ENCODE data around the gene SLC10A7. TPM values are rescaled to one million over a fixed set of nuclear protein-coding genes. Genes with fewer than 3 reads are reported as not detected.

The SLC10A7 gene
- total RNA-seq, 2 donors from 2014 or later = 6.0 to 7.5 TPM

DNA sequence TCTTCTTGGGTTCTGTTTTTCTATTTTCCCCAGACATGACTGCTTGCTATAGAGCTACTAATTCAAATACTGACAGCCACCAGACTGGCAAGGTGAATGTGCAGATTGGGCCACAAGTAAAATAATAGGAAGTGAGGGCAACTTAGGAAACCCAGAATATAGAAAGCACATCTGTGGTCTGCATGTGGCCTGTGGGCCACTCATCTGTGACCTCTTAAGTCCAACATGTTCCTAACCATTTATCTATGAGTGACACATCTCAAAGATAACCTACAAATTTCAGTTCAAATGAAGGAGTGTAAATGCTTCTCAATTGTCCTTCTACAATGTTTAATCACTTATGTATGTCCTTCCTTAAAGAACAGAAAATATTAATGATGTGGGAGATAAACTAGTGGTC is 178.5 kb downstream of the SLC10A7 start:
- no peaks in the 10 kb centered on the region for H3K36me3 ChIP-seq (ENCODE audit: control insufficient read depth, insufficient read depth, low read length)
- Mint-ChIP-seq H3K27me3 (ENCODE audit: insufficient read depth) (no peaks in the 10 kb centered on the region), H3K4me1 (peaks cover 4% of the 10 kb centered on the region), H3K36me3 (ENCODE audit: low read depth) (no peaks in the 10 kb centered on the region), H3K4me3 (no peak overlapping the region), H3K9me3 (no peaks in the 10 kb centered on the region), H3K27ac (no peak overlapping the region)
- no peaks in the 10 kb centered on the region for H3K27me3 ChIP-seq (ENCODE audit: control insufficient read depth, insufficient read depth, low read length, poor library complexity, severe bottlenecking)
- H3K9me3 ChIP-seq (ENCODE audit: control insufficient read depth, low read length) = no peaks in the 10 kb centered on the region
- H3K4me1 ChIP-seq (ENCODE audit: control insufficient read depth, insufficient read depth, low read length) = peaks cover 4% of the 10 kb centered on the region
- H3K9ac ChIP-seq (ENCODE audit: extremely low read depth, low read length, poor library complexity, severe bottlenecking) = no peak overlapping the region
- H3K27ac ChIP-seq (ENCODE audit: low read depth, low read length) = no peak overlapping the region
- no peak overlapping the region for H3K4me3 ChIP-seq (ENCODE audit: low read length)
- DNase-seq = no peak
- no peak for TF ChIP-seq CTCF (conservative IDR thresholded peaks at IDR 0.05)

DNA sequence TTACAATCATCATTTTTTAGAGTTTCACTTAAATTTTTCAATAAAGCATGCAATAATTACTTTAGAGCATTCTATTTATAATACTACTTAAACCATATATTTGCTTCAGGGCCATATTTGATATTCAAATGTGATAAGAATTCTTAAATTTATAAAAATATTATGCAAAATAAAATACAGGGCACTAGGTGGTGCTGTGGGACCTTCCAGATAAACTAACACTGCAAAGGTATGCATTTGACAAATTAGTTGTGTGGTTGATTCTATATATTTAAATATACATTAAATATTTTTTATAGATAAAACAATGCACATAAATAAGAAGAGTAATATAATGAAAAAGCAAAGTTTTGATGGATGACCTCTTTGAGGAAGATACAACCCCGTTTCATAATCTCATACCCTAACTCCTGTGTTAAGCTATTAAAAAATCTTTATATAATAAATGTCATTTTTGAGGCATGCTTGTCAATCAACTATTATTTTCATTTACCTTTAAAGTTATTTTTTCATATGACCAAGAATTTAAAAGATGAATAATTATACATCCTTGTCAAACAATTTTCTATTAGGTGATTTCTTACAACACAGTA is 179.0 kb downstream of the SLC10A7 start:
- Mint-ChIP-seq H3K4me3 (no peak overlapping the region), H3K27ac (no peak overlapping the region)
- no peaks in the 10 kb centered on the region for H3K27me3 ChIP-seq (ENCODE audit: control insufficient read depth, insufficient read depth, low read length, poor library complexity, severe bottlenecking)

DNA sequence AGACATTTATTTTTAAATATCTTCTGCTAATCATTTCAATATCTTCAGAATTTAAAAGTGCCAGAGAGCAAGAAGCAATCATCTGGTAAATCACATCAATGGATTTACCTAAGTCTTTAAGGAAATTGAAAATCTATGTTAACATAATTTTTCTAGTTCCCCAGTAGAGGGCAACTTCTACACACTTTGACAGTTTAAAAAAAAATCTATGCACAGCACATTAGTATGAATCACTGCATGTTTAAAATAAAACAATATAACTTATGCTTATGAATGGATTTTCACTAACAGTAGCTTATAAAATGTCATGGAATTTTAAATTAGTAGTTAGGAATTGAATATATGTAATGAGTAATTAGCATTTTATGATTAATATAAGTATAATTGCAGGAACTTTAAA is 180.9 kb downstream of the SLC10A7 start:
- Mint-ChIP-seq H3K4me3 (no peak overlapping the region), H3K9me3 (no peaks in the 10 kb centered on the region), H3K27me3 (ENCODE audit: insufficient read depth) (no peaks in the 10 kb centered on the region), H3K36me3 (ENCODE audit: low read depth) (no peaks in the 10 kb centered on the region), H3K4me1 (peaks cover 4% of the 10 kb centered on the region), H3K27ac (no peak overlapping the region)
- peak; percentile 66 for TF ChIP-seq CTCF (conservative IDR thresholded peaks at IDR 0.05)
- no peak for DNase-seq
- Histone ChIP-seq H3K4me3 (ENCODE audit: low read length) (no peak overlapping the region), H3K4me1 (ENCODE audit: control insufficient read depth, insufficient read depth, low read length) (peaks cover 4% of the 10 kb centered on the region), H3K27ac (ENCODE audit: low read depth, low read length) (no peak overlapping the region), H3K27me3 (ENCODE audit: control insufficient read depth, insufficient read depth, low read length, poor library complexity, severe bottlenecking) (no peaks in the 10 kb centered on the region), H3K9me3 (ENCODE audit: control insufficient read depth, low read length) (no peaks in the 10 kb centered on the region), H3K9ac (ENCODE audit: extremely low read depth, low read length, poor library complexity, severe bottlenecking) (no peak overlapping the region), H3K36me3 (ENCODE audit: control insufficient read depth, insufficient read depth, low read length) (no peaks in the 10 kb centered on the region)

More for the DNA sequence above, 179.0 kb downstream of the SLC10A7 start:
- Histone ChIP-seq H3K4me1 (ENCODE audit: control insufficient read depth, insufficient read depth, low read length) (peaks cover 4% of the 10 kb centered on the region), H3K9me3 (ENCODE audit: control insufficient read depth, low read length) (no peaks in the 10 kb centered on the region), H3K27ac (ENCODE audit: low read depth, low read length) (no peak overlapping the region), H3K4me3 (ENCODE audit: low read length) (no peak overlapping the region), H3K9ac (ENCODE audit: extremely low read depth, low read length, poor library complexity, severe bottlenecking) (no peak overlapping the region), H3K36me3 (ENCODE audit: control insufficient read depth, insufficient read depth, low read length) (no peaks in the 10 kb centered on the region)
- WGBS, 2 experiments (ENCODE audit: insufficient coverage in 1 of 2, insufficient read length in 1 of 2) = no CpG with 5 or more reads among the region's 1 CpG
- H3K4me1 Mint-ChIP-seq = peaks cover 4% of the 10 kb centered on the region
- no peaks in the 10 kb centered on the region for H3K9me3 Mint-ChIP-seq
- no peaks in the 10 kb centered on the region for H3K36me3 Mint-ChIP-seq (ENCODE audit: low read depth)
- peak; percentile 86 for TF ChIP-seq CTCF (conservative IDR thresholded peaks at IDR 0.05)
- DNase-seq = no peak
- H3K27me3 Mint-ChIP-seq (ENCODE audit: insufficient read depth) = no peaks in the 10 kb centered on the region

Measured in endodermal cell (in vitro differentiated cells).